Measurements from ENCODE around the gene PLOD2.

PLOD2 gene

DNA sequence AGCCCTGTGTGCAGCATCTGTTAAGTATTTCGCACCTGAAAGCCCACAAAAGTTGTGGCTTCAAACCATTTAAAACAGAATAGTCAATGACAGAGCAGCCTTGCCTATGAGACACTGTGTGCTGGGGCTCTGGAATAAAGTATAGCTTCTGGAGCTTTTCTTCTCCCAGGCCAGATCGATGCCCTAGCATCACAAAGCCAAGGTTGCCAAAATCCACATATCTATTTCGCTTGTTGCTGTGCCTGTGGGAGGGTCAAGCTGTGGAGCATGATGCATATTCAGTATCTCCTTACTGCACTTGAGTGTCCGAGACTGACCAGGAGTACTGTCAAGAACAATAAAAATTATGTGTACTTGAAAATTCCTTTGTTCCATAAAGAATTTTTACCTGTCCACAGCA lies 7.6 kb downstream of the PLOD2 start:
- Histone ChIP-seq H3K79me2 (ENCODE audit: insufficient read depth, low read length) (no peaks in the 10 kb centered on the region), H3K9me3 (ENCODE audit: insufficient read depth, low read depth, low read length) (no peaks in the 10 kb centered on the region), H3K9ac (ENCODE audit: low read depth, low read length, poor library complexity, severe bottlenecking) (no peak overlapping the region), H3K4me3 (ENCODE audit: low read length, poor library complexity, severe bottlenecking) (no peak overlapping the region), H3K4me2 (ENCODE audit: low read depth, low read length, poor library complexity, severe bottlenecking) (no peak overlapping the region), H3K4me1 (ENCODE audit: insufficient read depth, low read length, poor library complexity, severe bottlenecking) (no peaks in the 10 kb centered on the region), H3F3A (ENCODE audit: low read depth) (no peaks in the 10 kb centered on the region), H3K9me2 (replicated peaks; ENCODE audit: low read depth, low read length) (no peaks in the 10 kb centered on the region), H2AFZ (ENCODE audit: low read length) (no peak overlapping the region), H3K36me3 (ENCODE audit: insufficient read depth, low read length) (no peaks in the 10 kb centered on the region), H4K20me1 (ENCODE audit: insufficient read depth, low read length, poor library complexity, severe bottlenecking) (no peaks in the 10 kb centered on the region), H3K27me3 (ENCODE audit: insufficient read depth, low read length, poor library complexity, severe bottlenecking) (no peaks in the 10 kb centered on the region)
- no peak for TF ChIP-seq EZH2phosphoT487 (IDR thresholded peaks at IDR 0.05; ENCODE audit: borderline replicate concordance)
- TF ChIP-seq, protein P1, sequence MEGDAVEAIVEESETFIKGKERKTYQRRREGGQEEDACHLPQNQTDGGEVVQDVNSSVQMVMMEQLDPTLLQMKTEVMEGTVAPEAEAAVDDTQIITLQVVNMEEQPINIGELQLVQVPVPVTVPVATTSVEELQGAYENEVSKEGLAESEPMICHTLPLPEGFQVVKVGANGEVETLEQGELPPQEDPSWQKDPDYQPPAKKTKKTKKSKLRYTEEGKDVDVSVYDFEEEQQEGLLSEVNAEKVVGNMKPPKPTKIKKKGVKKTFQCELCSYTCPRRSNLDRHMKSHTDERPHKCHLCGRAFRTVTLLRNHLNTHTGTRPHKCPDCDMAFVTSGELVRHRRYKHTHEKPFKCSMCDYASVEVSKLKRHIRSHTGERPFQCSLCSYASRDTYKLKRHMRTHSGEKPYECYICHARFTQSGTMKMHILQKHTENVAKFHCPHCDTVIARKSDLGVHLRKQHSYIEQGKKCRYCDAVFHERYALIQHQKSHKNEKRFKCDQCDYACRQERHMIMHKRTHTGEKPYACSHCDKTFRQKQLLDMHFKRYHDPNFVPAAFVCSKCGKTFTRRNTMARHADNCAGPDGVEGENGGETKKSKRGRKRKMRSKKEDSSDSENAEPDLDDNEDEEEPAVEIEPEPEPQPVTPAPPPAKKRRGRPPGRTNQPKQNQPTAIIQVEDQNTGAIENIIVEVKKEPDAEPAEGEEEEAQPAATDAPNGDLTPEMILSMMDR (conservative IDR thresholded peaks at IDR 0.05; ENCODE audit: low read length), result no peak

DNA sequence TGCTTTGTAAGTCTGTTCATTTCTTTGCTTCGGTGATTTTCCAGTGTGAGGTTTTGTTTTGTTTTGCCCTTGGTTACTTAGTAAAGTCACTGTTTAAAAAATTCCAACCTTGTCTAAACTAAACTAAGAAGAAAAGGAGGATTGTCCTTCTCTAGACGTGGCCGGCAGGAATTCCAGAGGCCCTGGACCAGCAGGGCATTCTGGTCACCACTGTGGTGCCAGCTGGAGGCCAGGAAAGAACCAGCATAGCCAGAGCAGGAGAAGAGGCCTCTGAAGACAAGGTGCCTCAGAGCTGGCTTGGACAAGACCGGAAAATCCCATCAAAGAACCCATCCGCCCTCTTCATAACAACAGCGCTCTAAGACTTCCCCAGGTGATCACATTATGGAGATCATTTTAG lies 8.2 kb downstream of the PLOD2 start:
- Histone ChIP-seq H3F3A (ENCODE audit: low read depth) (no peaks in the 10 kb centered on the region), H4K20me1 (ENCODE audit: insufficient read depth, low read length, poor library complexity, severe bottlenecking) (no peaks in the 10 kb centered on the region), H3K4me1 (ENCODE audit: insufficient read depth, low read length, poor library complexity, severe bottlenecking) (no peaks in the 10 kb centered on the region), H2AFZ (ENCODE audit: low read length) (no peak overlapping the region), H3K4me2 (ENCODE audit: low read depth, low read length, poor library complexity, severe bottlenecking) (no peak overlapping the region), H3K9ac (ENCODE audit: low read depth, low read length, poor library complexity, severe bottlenecking) (no peak overlapping the region), H3K27me3 (ENCODE audit: insufficient read depth, low read length, poor library complexity, severe bottlenecking) (no peaks in the 10 kb centered on the region), H3K4me3 (ENCODE audit: low read length, poor library complexity, severe bottlenecking) (no peak overlapping the region), H3K79me2 (ENCODE audit: insufficient read depth, low read length) (no peaks in the 10 kb centered on the region), H3K9me3 (ENCODE audit: insufficient read depth, low read depth, low read length) (no peaks in the 10 kb centered on the region), H3K36me3 (ENCODE audit: insufficient read depth, low read length) (no peaks in the 10 kb centered on the region), H3K9me2 (replicated peaks; ENCODE audit: low read depth, low read length) (no peaks in the 10 kb centered on the region)
- TF ChIP-seq, protein P1 (conservative IDR thresholded peaks at IDR 0.05; ENCODE audit: low read length), result no peak

DNA sequence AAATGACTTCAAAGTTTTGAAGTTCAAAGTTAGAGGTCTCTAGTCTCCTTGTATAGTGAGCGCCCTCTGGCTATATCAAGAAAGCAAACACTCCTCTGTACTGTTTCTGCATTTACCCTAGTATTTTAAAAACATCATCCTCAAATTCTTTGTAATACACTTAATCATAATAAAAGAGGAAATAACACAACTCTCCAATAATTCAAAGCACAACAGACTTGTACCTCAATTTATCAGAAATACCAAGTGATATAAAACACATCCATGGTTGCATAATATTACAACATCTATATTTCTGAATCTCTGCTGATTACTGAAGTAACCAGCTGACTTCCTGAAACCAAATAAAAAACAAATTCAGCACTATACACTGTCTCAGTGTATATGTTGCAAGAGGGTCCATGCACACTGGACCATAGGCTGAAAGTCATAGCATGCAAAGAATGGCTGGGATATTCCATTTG lies 12.5 kb downstream of the PLOD2 start:
- Histone ChIP-seq H3K9ac (ENCODE audit: low read depth, low read length, poor library complexity, severe bottlenecking) (no peak overlapping the region), H3K4me2 (ENCODE audit: low read depth, low read length, poor library complexity, severe bottlenecking) (no peak overlapping the region), H3K79me2 (ENCODE audit: insufficient read depth, low read length) (no peaks in the 10 kb centered on the region), H4K20me1 (ENCODE audit: insufficient read depth, low read length, poor library complexity, severe bottlenecking) (no peaks in the 10 kb centered on the region), H2AFZ (ENCODE audit: low read length) (no peak overlapping the region), H3K36me3 (ENCODE audit: insufficient read depth, low read length) (no peaks in the 10 kb centered on the region), H3K4me3 (ENCODE audit: low read length, poor library complexity, severe bottlenecking) (no peak overlapping the region), H3K27me3 (ENCODE audit: insufficient read depth, low read length, poor library complexity, severe bottlenecking) (no peaks in the 10 kb centered on the region), H3K9me2 (replicated peaks; ENCODE audit: low read depth, low read length) (no peaks in the 10 kb centered on the region), H3K4me1 (ENCODE audit: insufficient read depth, low read length, poor library complexity, severe bottlenecking) (no peaks in the 10 kb centered on the region), H3F3A (ENCODE audit: low read depth) (no peaks in the 10 kb centered on the region), H3K9me3 (ENCODE audit: insufficient read depth, low read depth, low read length) (no peaks in the 10 kb centered on the region)
- no peak for TF ChIP-seq EZH2phosphoT487 (IDR thresholded peaks at IDR 0.05; ENCODE audit: borderline replicate concordance)
- TF ChIP-seq, protein P1 (conservative IDR thresholded peaks at IDR 0.05; ENCODE audit: low read length), result no peak
